Stimulated activated CD4-positive, alpha-beta T cell treated with anti-CD3 and anti-CD28 coated beads, TNF-alpha, amount 100 ng/mL, for 48 hours (primary cell): ENCODE data around the gene ZNF460.
"Not testable (repeated sequence)": the region's sequence is repeated elsewhere in the genome, so short reads cannot be mapped to it uniquely, and the experiment has no call there.

Experiments used
- DNase-seq, 3 donors: peaks; one replicate each; pipeline ENCODE4 v3.0.0-alpha.2; 2020; ENCODE audit warnings: low read depth in 3 of 3

ZNF460 gene

DNA sequence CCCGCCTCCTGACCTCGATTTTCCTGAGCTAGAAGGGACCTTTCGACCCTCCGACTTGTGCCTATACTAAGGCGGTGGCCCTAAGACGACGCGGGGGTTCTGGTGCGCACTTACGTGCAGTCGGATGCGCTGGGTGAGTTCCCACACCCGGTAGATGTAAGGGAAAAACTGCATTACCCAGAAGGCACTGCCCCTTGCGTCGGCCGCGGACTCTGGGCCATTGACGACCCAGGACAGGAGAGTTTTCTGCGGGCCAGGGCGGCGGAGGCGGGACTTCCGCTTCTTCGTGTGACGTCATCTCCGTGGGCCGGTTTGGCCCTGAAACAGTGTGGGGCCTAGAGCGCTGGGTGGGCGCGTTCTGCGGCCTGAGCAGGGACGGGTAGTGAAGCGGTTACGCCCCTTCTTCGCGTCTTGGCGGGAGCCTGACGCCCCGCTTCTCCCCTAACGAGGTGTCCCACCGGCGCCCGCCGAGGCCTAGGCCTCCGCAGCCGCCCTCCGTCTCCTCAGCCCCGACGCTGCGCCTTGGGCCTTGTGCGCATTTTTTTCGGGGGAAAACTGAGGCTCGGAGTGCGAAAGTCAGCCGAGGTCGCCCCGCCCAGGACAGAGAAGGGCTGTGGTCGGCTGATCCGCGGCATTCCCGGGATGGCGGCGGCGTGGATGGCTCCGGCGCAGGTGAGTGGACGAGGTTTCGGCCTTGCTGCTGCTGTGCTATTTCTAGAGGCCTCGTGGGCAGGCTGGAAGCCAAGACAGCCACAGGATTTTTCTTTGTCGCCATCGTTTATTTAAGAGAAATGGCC lies at the start of gene ZNF460:
TSS of gene ZNF460 (plus strand) at position 321 of the 797 bp plus-strand sequence. CDS start at position 643, 322 bp downstream.
- DNase-seq, result peak; percentile 92 to 94 (median 92)

DNA sequence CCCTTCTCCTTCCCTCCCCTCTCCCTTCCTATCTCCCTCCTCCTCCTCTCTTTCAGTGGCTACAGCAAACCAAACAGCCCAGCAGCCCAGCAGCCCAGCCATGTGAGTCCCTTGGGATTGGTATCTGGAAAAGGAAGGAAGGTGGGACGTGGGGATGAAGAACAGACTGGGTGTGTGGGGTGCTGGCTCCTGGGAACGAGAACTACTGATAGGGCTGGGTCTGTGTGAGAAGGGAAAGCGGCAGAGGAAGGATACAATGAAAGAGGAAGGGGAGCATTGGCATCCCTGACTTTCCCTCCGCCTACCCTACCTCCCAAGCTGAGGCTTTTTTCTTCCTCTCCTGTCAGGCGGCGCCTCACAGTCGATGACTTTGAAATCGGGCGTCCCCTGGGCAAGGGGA lies 48.6 kb upstream of the ZNF460 start:
- DNase-seq, result no peak

DNA sequence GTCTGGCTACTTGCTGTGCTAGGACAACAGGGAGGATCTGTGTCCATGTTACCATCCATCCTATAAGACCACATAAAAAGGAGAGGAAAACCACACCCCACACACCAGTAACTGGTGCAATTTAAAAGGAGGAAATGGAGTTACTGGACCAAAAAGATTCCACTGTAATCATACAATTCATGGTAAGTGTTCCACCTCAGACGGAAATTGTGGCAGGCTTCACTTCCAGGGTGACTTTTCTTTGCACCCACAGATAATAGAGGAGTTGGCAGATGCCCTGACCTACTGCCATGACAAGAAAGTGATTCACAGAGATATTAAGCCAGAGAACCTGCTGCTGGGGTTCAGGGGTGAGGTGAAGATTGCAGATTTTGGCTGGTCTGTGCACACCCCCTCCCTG lies 47.1 kb upstream of the ZNF460 start:
- DNase-seq, result no peak

DNA sequence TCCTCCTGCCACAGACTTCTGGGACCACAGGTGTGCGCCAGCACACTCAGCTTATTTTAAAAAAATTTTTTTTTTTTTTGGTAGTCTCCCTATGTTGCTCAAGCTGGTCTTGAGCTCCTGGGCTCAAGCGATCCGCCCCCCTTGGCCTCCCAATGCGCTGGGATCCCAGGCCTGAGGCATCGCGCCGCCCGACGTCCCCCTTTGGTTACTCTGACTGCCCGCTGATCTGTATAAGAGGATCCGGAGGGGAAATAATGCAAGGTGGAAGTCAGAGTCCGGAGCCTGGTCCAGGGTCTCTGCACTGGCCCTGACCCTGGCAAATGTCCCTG lies 40.3 kb upstream of the ZNF460 start:
- no peak for DNase-seq

DNA sequence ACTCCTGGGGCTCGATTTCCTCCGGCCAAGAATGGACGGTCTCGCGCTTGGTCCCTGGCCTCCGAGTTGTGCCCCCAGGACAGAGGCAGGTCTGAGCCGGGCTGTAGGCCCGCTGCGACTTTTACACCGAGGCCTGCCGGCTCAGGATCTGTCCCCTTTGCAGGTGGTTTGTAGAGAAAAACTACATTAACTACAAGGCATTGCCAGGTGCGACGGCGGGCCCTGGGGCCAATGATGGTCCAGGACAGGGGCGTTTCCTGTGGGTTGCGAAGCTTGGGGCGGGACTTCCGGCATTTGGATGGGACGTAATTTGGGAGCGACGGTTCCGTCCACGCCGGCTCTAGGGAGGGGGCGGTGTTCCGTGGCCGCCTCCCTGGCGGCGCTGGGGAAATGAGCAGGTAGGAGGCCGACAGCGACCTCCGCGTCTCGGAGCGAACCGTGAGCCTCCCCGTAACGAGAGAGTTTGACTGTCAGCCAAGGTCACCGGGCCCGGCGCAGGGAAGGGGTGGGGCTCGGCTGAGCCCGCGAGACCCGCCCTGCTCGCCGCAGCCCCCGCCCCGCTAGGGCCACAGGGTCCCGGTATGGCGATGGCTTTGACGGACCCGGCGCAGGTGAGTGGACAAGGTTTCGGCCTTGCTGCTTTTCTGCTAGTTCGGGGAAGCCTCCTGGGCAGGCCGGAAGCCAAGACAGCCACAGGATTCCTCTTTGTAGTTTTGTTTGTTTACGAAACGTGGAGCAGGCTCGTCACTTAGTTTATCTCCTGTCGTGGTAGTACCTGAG lies 39.8 kb upstream of the ZNF460 start, which contains the start of gene ZNF805:
TSS of gene ZNF805 (plus strand) at position 322 of the 780 bp plus-strand sequence. CDS start at position 582, 260 bp downstream.
- DNase-seq, result peak; percentile 86 to 92 (median 88)

DNA sequence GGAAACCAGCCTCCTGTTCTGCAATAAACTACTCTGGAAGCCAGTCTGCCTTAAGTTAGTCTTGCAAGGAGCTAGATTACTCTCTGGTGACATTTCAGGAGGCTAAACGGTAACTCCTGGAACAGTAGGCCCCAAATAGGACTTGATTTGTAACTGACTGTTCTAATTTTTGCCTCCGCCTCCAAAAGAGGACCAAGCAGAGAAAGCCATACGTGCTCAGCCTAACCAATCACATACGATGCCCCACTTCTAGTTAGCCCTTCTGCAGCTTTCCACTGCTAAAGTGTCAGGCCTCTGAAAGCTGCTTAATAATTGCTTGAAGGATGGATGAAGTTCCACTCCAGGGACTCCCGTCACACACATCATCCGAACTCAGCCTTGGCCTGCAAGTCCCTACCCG lies 39.1 kb upstream of the ZNF460 start:
- DNase-seq, result no peak

DNA sequence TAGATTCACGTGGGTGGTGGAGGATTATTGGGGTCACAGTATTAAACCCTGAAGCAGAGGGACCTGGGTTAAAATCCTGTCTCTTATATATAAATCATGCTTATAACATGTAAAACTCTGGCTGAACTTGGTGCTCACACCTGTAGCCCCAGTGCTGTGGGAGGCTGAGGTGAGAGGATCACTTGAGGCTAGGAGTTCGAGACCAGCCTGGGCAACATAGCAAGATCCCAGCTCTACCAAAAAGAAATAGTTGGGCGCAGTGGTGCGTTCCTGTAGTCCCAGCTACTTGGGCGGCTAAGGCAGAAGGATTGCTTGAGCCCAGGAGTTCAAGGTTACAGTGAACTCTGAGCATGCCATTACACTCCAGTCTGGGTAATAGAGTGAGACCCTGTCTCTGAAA lies 37.5 kb upstream of the ZNF460 start:
- no peak for DNase-seq

DNA sequence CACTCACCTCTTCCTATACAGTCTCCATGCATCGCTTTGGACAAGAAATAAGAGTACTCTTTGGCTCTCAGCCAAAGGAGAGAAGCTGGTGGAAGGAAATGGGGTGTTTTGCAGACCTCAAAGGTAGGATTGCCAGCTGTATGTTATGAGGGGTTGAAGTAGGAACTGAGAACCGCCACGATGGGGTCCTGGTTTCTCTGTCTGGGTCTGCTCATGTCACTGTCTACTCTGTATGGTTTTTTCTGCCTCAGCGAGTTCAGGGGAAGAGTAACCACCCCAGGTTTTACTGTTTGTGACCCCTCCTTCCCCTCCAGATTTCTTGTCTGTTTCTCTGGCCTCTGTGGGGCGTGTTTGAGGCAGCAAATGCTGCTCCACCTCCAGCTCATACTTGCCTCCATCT lies 35.8 kb upstream of the ZNF460 start:
- no peak for DNase-seq

DNA sequence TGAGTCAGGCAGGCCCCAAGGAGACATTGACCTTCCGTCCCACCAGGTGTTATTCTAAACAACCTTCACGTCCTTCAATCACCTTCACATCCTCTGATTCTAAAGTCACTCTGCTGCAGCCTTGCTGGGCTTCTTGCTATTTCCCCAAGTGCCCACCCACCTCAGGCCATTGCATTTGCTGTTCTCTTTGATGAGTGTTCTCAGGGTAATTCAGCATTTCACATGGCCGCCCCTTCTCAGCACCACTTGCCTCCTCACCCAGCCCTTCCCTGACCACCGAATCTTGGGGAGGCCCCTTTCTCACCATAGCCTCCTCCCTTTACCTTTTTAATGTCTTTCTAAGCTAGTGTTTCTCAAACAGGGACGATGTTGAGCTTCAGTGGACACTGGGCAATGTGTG lies 35.2 kb upstream of the ZNF460 start:
- DNase-seq, result no peak

DNA sequence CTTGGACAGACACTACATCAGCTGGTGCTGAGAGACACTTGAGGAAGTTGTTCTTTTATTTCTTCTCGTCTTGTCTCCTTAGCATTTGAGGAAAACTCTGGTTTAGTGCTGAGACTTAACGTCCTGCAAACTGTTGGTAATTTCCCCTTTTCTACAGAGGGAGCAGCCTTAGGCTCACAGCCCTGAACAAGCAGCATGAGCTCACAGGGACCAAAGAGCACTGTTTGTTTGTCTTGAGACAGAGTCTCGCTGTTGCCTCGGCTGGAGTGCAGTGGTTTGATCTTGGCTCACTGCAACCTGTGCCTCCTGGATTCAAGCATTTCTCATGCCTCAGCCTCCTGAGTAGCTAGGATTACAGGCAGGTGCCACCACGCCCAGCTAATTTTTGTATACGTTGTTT lies 34.3 kb upstream of the ZNF460 start:
- DNase-seq, result no peak

DNA sequence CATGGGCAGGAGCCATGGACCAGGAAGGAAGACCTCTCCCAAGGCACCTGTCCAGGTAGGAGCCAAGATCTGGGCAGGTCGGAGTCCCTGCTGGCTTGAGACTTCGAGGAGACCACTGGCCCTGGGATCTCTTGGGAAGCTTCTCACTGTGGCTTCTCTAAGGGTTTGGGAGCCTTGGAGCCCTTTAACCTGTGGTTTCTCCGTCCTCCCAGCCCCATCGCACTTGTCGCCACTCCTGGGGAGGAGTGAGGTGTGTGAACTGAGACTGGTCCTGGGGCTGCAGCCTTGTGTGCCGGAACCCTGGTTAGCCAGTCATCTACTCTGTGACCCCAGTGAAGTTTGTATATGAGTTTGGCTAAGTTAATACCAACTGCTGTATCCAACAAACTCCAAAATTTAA lies 31.6 kb upstream of the ZNF460 start:
- no peak for DNase-seq

DNA sequence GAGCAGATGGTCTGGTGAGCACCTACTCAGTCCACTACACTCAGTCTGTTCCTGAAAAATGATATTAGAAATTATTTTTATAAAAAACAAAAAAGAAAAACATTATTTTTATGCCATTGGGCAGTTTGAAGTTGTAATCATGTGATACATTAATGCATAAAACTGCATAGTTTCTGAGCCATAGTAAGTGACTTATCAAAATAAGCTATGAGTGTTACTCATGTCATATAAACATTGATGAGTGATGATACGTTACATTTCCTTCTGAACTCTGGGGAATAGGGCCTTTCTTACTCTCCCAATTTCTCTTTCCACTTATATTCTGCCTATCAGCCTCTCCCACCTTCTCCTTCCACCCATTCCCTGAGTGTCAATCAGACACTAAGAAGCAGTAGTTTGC lies 31.0 kb upstream of the ZNF460 start:
- no peak for DNase-seq

DNA sequence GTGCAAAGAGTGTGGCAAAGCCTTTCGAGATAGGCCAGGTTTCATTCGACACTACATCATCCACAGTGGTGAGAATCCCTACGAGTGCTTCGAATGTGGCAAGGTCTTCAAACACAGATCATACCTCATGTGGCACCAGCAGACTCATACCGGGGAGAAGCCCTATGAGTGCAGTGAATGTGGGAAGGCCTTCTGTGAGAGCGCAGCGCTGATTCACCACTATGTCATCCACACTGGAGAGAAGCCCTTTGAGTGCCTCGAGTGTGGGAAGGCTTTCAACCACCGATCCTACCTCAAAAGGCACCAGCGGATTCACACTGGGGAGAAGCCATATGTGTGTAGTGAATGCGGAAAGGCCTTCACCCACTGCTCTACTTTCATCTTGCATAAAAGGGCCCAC lies 26.5 kb upstream of the ZNF460 start:
- DNase-seq, result not testable (repeated sequence)

DNA sequence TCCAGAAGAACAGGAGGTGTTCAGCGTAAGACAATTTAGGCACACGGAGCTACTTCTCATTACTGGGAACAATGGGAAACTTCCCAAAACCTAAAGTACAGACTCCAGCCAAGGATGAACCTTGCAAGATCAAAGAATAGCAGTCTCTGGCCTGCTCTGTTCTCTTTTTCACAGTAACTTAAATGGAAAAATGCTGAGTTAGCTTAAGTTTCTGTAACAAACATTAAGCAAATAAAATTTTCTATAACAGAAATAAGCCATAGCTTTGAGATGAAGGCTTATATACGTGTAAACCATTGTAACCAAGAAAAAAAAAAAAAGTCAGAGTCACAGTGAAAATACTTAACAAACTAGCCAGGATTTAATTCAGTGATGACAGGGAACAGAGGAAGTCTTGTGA lies 18.2 kb upstream of the ZNF460 start:
- DNase-seq, result no peak

DNA sequence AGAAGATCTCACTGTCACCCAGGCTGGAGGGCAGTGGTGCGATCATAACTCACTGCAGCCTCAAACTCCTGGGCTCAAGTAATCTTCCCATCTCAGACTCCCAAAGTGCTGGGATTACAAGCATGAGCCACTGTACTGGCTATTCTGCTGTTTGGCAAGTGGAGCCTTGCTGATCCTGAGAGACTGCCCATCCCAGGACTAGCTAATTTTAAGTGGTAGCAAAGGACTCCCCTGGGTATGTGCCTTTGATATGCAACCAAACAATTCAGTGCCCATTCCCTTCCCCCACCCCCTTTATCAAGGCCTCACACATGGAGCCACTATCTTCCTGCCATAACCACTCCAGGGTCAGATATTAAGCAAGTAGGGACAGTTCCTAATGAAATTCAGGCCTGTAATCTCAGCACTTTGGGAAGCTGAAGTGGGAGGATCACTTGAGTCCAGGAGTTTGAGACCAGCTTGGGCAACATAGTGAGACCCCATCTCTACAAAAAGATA lies 17.0 kb upstream of the ZNF460 start:
- no peak for DNase-seq

DNA sequence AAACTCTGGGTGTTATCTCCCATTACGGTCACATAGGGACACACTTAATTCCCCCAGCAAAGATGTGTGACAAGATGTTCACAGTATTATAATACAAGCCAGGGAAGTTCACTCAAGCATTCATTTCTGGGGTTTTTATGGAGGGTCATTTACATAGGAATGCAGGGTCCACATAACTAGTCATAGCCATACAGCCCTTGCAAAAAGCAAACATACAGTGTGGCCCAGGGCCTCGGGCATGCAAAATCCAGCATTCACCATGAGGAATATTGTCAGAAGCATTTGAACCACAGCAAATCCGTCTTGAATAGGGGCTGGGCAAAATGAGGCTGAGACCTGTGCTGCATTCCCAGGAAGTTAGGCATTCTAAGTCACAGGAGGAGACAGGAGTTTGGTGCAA lies 13.0 kb upstream of the ZNF460 start:
- DNase-seq, result no peak

DNA sequence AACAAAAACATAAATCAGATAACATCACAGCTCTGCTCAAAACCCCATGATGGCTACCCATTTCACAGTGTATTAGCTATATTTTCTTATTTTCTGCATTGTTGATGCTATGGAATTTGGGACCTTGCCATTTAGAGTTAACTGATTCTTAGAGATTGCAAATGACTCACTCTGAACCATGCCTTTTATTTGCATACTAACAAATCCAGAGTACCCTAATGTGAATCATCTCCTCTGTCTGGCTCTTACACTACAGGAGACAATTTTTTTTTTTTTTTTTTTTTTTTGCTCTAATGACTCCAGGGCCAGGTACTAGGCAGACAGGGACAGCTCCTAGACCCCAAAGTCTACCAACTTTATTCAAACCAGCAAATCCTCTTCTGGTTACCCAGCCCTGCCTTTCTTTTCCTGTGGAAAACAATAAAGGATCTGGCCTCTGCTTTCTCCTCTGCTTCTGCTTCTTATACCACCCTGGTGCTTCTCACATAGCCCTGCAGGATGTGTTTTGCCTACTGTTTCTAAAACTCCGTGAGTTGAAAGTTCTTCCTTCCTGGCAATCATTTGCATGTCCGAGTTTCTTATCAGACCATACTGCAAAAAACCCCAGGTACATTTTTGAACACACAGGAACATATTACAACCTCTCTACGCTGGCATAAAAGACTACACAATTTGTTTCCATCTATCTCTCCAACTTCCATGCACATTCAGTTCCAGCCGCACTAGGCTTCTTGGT lies 10.6 kb upstream of the ZNF460 start:
- DNase-seq, result no peak

DNA sequence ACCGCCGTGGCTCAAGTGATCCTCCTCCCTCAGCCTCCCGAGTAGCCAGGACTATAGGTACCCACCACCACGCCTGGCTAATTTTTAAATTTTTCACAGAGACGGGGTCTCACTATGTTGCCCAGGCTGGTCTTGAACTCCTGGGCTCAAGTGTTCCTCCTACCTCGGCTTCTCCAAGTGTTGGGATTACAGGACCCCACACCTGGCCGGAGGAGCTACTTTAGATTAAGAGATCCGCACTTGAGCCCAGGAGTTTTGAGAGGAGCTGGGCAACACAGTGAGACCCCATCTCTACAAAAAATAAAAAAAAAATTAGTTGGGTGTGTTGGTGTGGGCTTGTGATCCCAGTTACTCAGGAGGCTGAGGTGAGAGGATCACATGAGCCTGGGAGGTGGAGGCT lies 9.0 kb upstream of the ZNF460 start:
- no peak for DNase-seq

DNA sequence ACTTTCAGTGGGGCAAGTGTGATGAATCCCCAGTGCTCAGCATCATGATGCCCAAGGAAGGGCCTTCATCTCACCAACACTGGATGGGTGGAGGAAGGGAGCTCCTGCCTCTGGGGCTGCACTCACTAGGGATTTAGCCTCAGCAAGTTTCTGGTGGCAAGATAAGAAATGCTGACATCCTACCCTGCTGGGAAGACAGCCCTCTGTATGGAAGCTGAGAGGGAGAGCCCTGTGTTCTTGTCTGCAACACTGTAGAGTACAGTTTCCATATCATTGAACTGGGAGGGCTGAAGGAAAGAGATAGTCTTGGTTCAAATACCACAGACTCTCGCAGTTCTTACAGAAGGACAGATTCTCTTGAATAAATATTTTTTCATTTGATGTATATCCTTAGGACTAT lies 7.3 kb upstream of the ZNF460 start:
- no peak for DNase-seq

DNA sequence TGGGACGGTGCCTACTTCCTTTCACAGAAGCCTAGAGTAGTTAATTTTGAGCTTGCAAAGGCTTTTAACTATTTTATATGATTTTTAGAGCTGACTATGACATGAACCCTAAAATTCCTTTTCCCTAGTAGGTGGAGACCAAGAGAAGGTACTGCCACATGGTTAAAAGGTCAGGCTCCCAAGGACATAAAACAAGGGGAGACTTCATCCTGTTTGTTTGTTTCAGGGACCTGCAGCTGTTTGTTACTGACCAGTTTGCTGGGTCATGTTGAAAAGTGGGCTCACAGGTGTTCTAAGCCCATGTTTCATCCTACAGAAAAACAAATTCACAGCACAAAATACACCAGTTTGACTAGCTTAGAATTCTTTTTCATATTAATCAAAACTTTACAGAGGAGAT lies 3.9 kb upstream of the ZNF460 start:
- no peak for DNase-seq

DNA sequence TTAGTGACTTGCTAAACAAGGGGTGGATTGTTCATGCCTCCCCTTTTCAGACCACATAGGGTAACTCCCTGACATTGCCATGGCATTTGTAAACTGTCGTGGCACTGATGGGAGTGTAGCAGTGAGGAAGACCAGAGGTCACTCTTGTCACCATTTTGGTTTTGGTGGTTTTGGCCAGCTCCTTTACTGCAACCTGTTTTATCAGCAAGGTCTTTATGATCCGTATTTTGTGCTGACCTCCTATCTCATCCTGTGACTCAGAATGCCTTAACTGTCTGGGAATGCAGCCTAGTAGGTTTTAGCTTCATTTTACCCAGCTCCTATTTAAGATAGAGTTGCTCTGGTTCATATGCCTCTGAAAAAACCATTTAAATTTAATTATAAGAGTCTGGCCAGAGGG lies 1.8 kb upstream of the ZNF460 start:
- DNase-seq, result not testable (repeated sequence)

DNA sequence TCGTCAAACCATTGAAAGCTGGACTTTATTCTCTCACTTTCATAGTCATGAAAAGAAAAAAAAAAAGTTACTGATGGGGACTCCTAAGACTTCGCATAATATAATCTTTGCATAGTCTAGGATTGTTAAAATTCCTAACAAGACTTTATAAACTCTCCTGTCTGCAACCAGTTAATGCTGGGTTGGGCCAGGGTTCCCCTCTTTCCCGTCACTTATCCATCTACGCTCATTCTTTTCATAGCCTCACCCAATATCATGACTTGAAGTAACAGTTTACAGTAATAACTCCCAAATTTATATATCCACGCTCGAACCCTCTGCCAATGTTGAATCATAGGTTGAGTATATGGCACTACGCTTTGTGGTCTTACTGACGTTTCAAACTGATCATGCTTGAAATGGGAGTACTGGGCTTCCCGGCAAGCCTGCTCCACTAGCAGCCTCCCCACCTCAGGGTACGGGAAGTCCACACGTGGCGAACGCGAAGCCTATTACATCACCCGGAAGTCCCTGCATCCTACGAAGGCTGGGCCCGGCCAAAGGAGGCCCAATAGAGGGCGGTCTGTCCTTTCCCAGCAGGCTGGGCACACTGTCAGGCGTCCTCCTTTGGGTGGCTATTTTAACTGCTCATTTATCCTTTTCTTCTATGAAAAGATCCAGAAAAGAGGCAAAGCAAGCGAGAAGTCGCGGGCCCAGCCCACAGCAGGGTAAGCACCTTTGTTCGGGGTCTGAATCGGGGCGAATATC lies 694 bp upstream of the ZNF460 start:
- DNase-seq, result peak; percentile 72 to 75 (median 74)
